Hindlimb muscle (tissue), 1 donor: ENCODE data around the gene NHEJ1. TPM values are rescaled to one million over a fixed set of nuclear protein-coding genes. Genes with fewer than 3 reads are reported as not detected.
"Not testable (repeated sequence)": the region's sequence is repeated elsewhere in the genome, so short reads cannot be mapped to it uniquely, and the experiment has no call there.

Experiments
- DNase-seq: peaks from one replicate; pipeline ENCODE4 v3.0.0-alpha.2; 2013
- polyA plus RNA-seq: library from polyadenylated mRNA; unstranded; fragments of 120-200 nt; gene quantifications from one replicate; pipeline ENCODE4 v1.2.1, GENCODE V29; 2013; ENCODE audit not compliant: insufficient read length

NHEJ1 gene, protein sequence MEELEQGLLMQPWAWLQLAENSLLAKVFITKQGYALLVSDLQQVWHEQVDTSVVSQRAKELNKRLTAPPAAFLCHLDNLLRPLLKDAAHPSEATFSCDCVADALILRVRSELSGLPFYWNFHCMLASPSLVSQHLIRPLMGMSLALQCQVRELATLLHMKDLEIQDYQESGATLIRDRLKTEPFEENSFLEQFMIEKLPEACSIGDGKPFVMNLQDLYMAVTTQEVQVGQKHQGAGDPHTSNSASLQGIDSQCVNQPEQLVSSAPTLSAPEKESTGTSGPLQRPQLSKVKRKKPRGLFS
- 12.0 TPM for polyA plus RNA-seq

- DNase-seq = peak; percentile 91
Observed at GRCh38 chr2:219160186-219161017, at the start of gene NHEJ1. Gene NHEJ1 (minus strand): TSS chr2:219160815. CDS start chr2:219158362, 2,453 bp downstream.

- no peak for DNase-seq
Observed at GRCh38 chr2:219209236-219210195, 48.9 kb upstream of the NHEJ1 start.

GRCh38 chr2:219207884-219208740 lies 47.5 kb upstream of the NHEJ1 start:
- DNase-seq = no peak

- no peak for DNase-seq
Observed at GRCh38 chr2:219207134-219207883, 46.7 kb upstream of the NHEJ1 start.

GRCh38 chr2:219206328-219207133 lies 45.9 kb upstream of the NHEJ1 start, which contains the start of gene ZFAND2B:
Gene ZFAND2B (plus strand): TSS chr2:219206782. CDS start chr2:219206988, 206 bp downstream.
- peak; percentile 99 for DNase-seq

DNA sequence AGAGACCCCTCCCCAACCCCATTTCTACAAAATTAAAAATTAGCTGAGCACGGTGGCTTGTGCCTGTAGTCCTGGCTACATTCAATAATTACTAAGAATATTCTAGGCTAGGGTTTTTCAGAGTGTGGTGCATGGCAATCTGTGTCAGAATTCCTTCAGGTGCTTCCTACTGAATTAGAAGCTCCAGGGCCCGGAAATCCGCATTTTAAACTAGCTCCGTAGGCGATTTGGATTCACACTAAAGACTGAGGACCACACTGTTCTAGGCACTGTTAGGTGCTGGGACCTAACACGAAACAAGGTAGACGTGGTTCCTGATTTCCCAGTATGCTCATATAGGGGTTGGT lies 45.3 kb upstream of the NHEJ1 start:
- no peak for DNase-seq

GRCh38 chr2:219205165-219205538 lies 44.5 kb upstream of the NHEJ1 start:
- DNase-seq = no peak

GRCh38 chr2:219204425-219205164 lies 44.0 kb upstream of the NHEJ1 start:
- no peak for DNase-seq

GRCh38 chr2:219201331-219201730 lies 40.7 kb upstream of the NHEJ1 start:
- not testable (repeated sequence) for DNase-seq

DNA sequence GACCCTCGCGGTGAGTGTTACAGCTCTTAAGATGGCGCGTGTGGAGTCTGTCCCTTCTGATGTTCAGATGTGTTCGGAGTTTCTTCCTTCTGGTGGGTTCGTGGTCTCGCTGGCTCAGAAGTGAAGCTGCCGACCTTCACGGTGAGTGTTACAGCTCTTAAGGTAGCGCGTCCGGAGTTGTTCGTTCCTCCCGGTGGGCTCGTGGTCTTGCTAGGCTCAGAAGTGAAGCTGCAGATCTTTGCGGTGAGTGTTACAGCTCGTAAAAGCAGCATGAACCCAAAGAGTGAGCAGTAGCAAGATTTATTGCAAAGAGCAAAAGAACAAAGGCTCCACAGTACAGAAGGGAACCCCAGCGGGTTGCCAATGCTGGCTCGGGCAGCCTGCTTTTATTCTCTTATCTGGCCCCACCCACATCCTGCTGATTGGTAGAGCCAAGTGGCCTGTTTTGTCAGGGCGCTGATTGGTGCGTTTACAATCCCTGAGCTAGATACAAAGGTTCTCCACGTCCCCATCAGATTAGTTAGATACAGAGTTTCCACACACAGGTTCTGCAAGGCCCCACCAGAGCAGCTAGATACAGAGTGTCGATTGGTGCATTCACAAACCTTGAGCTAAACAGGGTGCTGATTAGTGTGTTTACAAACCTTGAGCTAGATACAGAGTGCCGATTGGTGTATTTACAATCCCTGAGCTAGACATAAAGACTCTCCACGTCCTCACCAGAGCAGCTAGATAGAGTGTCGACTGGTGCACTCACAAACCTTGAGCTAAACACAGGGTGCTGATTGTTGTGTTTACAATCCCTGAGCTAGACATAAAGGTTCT lies 40.1 kb upstream of the NHEJ1 start:
- not testable (repeated sequence) for DNase-seq

- DNase-seq = no peak
Observed at GRCh38 chr2:219199470-219200211, 39.0 kb upstream of the NHEJ1 start.

DNA sequence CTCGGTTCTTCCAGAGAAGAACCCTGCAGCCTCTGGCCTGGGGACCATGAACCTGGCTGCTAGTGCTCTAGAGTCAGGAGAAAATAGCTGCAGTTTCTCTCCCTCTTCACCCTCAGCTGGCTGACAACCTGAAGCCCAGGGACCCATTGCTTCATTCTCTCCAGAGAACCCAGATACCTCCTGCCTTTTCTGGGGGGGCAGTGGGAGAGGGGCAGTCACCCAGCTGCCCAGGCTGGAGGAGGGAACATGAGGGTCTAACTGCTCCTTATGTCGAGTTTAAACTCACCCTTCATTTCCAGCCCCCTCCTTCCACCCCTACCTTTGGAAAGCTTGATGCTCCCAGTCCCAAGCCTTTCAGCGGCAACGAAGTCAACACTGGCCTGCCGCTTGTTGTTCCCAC lies 38.4 kb upstream of the NHEJ1 start:
- no peak for DNase-seq

- DNase-seq = no peak
Observed at GRCh38 chr2:219197388-219197787, 36.8 kb upstream of the NHEJ1 start.

GRCh38 chr2:219186754-219187456 lies 26.3 kb upstream of the NHEJ1 start:
- no peak for DNase-seq

GRCh38 chr2:219184121-219184520 lies 23.5 kb upstream of the NHEJ1 start:
- no peak for DNase-seq

DNA sequence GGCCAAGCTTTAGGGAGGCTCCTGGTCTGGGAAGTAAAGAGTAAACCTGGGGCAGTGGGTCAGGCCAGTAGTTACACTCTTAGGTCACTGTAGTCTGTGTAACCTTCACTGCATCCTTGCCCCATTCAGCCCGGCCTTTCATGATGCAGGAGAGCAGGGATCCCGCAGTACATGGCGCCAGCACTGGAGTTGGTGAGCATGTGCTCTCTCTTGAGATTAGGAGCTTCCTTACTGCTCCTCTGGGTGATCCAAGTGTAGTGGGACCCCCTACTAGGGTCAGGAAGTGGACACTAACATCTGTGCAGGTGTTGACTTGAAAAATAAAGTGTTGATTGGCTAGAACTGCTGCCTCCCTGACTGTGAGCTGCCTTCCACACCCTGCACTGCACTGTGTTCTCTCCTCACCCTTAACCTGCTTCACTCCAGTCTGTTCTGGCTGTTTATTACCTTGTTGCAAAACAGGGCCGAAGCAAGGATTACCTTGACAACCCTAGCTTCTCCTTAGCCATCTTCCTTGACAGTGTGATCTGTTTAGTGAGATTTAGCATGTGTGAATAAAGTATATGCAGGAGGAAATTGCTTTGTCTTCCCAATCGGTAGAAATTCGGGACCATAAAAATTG lies 22.6 kb upstream of the NHEJ1 start:
- DNase-seq = no peak
